Glomerular endothelial cell (primary cell): ENCODE results near the gene BICRA. TPM values are rescaled to one million over a fixed set of nuclear protein-coding genes. Genes with fewer than 3 reads are reported as not detected.
A peak's percentile ranks its signal among the peaks of the same experiment; 100 is the strongest.
"Not testable (repeated sequence)": the region's sequence is repeated elsewhere in the genome, so short reads cannot be mapped to it uniquely, and the experiment has no call there.

Experiments
- DNase-seq: peaks from one replicate; pipeline ENCODE4 v3.0.0-alpha.2; 2011; ENCODE audit warnings: low read depth, low spot score; ENCODE audit errors: extremely low read depth
- total RNA-seq: library from RNA; depleted of rRNA; stranded (reverse); fragments of >200 nt; gene quantifications from 2 replicates; pipeline ENCODE4 v1.2.3, GENCODE V29; 2015

The BICRA gene
- total RNA-seq, 1 donor from 2014 or later, result 25.4 TPM

- DNase-seq, result peak; percentile 23
Measured at GRCh38 chr19:47658431-47659348, 49.8 kb downstream of the BICRA start.

GRCh38 chr19:47660435-47660832 lies 51.5 kb downstream of the BICRA start:
- DNase-seq, result no peak

GRCh38 chr19:47661161-47661560 lies 52.2 kb downstream of the BICRA start:
- no peak for DNase-seq

GRCh38 chr19:47661611-47662010 lies 52.7 kb downstream of the BICRA start:
- no peak for DNase-seq

- no peak for DNase-seq
Measured at GRCh38 chr19:47663435-47663910, 54.5 kb downstream of the BICRA start.

- no peak for DNase-seq
Measured at GRCh38 chr19:47663911-47664771, 55.2 kb downstream of the BICRA start.

GRCh38 chr19:47668556-47668955 lies 59.6 kb downstream of the BICRA start:
- not testable (repeated sequence) for DNase-seq

- no peak for DNase-seq
Measured at GRCh38 chr19:47670736-47671135, 61.8 kb downstream of the BICRA start.

GRCh38 chr19:47671499-47671898 lies 62.6 kb downstream of the BICRA start:
- no peak for DNase-seq

GRCh38 chr19:47673426-47673825 lies 64.5 kb downstream of the BICRA start:
- DNase-seq, result no peak

- no peak for DNase-seq
Measured at GRCh38 chr19:47674548-47674947, 65.6 kb downstream of the BICRA start.

- no peak for DNase-seq
Measured at GRCh38 chr19:47675271-47675670, 66.3 kb downstream of the BICRA start.

GRCh38 chr19:47675859-47676258 lies 66.9 kb downstream of the BICRA start:
- no peak for DNase-seq

- DNase-seq, result no peak
Measured at GRCh38 chr19:47676811-47677210, 67.9 kb downstream of the BICRA start.

- no peak for DNase-seq
Measured at GRCh38 chr19:47679251-47679900, 70.4 kb downstream of the BICRA start.

- no peak for DNase-seq
Measured at GRCh38 chr19:47679922-47680857, 71.3 kb downstream of the BICRA start.

GRCh38 chr19:47680858-47681332 lies 72.0 kb downstream of the BICRA start:
- no peak for DNase-seq

- DNase-seq, result no peak
Measured at GRCh38 chr19:47681388-47681787, 72.5 kb downstream of the BICRA start.

- DNase-seq, result no peak
Measured at GRCh38 chr19:47681936-47682335, 73.0 kb downstream of the BICRA start.

- DNase-seq, result no peak
Measured at GRCh38 chr19:47682939-47683338, 74.0 kb downstream of the BICRA start.
